Measurements from ENCODE around the gene SLC39A11.
"Not testable (repeated sequence)": the region's sequence is repeated elsewhere in the genome, so short reads cannot be mapped to it uniquely, and the experiment has no call there.

The SLC39A11 gene

DNA sequence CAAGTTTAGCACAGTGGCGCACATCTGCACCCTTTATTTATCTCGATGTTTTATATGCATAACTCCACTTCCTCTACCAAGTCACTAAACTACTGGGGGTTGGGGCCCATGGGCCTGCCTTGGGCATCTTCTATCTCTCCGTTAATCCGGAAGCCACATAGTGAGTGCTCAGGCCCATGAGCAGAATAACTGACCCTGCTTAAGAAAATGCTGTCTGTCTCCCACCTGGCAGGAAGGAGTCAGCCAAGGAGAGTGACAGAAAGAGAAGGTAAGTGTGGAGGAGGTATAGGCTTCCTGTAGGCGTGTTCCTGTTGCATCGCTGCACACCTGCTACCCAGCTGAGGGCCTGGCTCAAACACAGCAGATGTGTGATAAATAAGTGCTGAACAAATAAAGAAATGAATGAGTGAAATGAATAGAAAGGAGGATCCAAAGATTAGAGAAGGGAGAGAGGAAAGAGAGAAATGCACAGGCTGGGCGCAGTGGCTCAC is 320.1 kb downstream of the SLC39A11 start:
- no peak for DNase-seq

DNA sequence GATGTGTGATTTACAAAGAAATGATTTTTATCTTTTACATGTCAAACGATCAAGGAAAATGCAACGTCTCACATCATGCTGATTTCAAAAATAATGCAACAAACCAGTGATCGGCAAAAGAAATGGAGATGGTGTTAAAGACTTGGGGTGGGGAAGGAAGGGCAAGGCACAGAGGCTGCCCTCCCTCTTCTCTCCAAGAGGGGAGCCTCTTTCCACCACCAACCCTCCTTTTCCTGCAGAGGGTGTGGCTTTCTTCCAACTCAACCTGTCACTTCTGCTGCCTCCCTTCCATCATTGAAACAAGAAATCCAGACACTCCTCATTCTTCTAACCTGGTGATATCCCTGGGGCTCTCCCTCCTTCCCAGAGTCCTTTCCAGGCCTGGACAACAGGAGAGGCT is 320.8 kb downstream of the SLC39A11 start:
- DNase-seq: no peak

DNA sequence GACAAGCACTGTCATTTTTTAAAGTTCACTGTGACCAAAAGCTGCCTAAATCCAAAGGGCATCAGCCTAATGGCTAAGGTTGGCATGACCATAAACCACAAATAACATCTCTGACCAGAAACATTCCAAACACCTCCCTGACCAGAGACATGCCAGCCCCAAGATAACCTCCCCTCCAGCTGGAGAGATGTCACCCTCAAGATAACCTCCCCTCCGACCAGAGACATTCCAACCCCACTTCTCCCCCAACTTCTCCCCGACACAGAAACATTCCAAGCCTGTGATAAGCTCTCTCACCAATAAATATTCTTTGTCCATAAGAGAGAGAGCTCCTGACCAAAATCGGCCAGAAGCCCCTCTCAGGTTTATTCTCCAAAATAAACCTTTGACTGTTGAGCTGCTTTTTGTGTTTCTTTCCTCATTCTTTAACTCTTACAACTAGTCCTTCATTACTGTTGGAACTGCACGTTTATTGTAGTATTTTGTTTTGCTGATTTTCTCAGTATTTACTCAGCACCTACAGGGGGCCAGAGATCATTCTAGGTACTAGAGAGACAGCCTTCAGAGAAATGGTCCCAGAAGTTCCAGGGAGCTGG is 325.6 kb downstream of the SLC39A11 start:
- no peak for DNase-seq

DNA sequence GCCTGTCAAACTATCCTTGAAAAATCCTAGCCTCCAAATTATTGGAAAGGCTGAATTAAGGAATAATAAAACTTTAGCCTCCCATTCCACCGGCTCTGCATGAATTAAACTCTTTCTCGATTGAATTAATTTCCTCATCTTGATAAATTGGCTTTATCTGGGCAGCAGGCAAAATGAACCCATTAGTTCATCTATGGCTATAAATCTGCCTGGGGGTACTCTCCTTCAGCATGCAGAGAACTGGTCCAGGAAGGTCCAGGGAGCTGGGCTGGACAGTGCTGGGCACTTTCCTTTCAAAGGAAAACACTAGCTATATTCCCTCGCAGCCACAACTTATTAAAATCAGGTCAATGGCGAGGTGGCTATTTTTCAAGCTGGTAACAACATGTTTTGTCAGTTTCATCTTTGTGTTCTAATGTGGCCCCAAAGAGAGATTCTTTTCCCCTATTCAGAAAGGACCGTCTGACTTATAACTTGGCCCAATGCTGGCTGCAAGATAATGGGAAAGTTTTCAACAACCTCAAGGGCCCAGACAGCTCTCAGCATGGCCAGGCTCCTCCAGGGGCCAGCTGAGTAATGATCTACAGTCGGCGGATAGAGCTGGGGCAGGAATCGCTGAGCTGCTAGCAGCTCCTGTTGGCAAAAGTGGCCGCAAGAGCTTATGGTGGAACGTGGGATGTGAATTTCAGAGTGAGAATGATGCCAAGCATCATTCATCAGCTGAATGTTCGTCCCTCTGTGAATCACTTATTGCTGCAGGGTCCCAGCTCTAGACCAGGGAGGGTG is 326.9 kb downstream of the SLC39A11 start:
- no peak for DNase-seq

DNA sequence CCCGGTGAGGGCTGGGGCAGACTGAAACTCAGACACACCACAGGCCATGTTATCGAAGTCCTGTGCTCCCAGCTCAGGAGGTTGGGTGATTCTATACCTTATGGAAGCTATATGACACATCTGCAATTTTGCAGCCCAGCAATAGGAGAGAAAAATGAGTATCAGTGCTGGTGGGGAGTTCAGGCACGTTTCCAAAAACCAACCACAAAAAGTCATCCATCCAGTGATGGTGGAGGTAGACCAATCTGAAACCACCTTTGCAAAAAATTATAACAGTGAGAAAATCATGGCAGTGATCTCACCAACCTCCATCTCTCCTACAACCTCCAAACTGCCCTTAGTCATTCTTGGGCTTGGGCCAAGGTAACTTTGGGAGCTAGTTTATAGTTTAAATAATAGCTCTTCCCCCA is 327.9 kb downstream of the SLC39A11 start:
- no peak for DNase-seq

DNA sequence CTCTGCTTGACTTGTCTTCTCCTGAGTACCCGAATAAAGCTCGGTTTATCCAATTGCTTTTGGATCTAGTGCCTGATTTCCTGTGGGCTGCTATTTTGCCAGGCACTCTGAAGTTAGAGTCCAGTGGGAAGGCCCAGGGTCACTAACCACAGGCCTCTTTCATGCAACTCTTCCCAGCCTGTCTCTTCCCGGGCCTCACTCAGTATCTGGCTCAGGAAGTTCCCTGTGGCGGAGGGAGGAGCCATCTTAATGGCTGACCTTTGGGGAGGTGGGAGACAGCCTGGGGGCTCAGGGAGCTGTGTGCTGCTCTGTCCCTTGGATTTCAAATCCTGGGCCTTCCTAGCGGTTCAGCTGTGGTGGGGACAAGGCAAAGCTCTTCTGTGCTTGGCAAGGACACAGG is 328.5 kb downstream of the SLC39A11 start:
- no peak for DNase-seq

DNA sequence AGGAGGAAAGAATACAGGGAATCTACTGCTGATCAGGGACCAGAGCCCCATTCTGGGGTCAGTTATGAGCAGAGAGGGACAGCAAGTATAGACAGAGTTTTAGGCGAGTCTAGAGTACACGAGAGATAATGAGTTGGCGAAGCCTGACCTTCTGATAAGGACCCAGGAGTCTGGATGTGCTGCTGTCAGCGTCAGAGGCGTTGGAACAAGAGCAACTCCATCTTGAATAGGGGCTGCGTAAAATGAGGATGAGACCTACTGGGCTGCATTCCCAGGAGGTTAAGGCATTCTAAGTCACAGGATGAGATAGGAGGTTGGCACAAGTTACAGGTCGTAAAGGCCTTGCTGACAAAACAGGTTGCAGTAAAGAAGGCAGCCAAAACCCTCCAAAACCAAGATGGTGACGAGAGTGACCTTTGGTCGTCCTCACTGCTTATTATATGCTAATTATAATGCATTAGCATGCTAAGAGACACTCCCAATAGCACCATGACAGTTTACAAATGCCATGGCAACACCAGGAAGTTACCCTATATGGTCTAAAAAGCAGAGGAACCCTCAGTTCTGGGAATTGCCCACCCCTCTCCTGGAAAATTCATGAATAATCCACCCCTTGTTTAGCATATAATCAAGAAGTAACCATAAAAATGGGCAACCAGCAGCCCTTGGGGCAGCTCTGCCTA is 330.5 kb downstream of the SLC39A11 start:
- not testable (repeated sequence) for DNase-seq

DNA sequence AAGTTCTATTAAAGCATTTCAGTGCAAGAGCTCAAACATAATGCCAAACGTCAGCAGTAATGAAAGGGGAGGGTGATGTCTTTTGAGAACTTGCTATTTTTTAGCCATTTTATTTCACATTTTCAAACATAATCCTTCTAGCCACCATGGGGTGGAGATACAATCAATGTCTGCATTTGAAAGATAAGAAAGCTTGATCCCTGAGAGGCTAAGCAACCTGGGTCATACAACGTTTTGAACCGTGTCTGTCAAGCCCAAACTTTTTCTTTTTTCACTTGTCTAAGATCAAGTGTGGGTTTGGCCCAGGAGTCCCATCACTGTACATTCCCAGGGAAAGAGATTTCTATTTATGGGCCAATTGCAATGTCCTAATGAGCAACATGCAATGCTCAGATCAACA is 331.1 kb downstream of the SLC39A11 start:
- DNase-seq: no peak

DNA sequence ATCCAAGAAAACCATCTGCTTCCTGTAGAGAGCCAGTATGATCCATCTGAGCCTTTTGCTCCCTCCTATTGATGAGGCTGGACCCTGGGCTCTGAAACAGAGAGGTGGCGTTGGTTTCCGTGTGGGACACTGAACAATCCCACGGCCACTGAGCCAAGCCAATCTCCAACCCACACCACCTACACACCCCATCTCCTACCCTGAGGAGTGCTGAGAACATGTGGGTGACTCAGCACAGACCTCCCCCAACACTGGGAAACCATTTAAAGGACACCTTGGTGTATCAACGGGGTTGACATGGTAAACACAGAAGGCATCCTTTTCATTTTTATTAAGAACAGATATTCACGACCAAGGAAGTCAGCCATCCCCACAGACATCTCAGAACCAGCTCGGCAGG is 332.1 kb downstream of the SLC39A11 start:
- DNase-seq: no peak

DNA sequence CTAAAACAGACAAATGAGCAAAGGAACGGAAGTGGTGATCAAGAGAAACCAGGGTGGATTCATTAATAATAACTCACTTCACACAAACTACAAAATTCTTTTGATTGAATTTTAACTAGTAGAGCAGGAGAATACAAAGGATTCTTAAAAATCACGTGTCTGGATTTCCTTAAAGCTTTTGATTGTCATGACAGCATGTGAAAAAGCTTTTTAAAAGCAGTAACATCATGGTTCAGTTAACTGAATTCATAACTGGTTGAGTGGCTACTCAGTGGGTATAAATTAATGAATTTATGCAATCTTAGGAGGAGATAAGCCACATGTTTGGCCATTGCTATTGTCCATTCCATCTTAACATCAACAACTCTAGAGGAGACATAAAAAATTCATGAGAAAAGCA is 333.2 kb downstream of the SLC39A11 start:
- no peak for DNase-seq

DNA sequence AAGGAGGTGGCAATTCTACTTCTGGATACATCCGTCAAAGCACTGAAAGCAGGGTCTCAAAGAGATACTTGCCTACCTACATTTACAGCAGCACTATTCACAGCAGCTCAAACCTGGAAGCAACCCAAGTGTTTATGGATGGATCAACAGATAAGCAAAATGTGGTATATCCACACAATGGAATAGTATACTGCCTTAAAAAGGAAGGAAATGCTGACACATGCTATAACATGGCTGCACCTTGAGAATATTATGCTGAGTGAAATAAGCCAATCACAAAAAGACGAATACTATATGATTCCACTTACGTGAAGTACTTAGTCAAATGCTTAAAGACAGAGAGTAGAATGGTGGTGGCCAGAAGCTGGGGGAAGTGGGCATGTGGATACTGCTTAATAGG is 336.2 kb downstream of the SLC39A11 start:
- no peak for DNase-seq

DNA sequence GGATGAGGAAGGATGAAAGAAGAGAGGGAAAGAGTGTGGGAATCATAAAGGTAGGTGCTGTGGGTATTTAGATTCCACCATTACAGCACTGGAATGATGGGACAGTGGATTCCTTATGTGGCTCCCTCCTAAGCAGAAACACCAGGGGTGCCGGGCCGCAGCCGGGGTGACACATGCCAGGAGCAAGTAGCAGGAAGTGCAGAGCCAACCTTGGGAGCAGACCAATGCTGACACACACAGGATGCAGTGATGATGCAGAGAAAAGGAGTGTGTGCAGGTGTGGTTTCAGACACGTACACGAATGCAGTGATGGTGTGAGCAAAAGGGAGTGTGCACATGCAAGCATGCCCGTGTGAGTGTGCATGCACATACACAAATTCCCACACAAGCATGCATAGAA is 338.0 kb downstream of the SLC39A11 start:
- DNase-seq: no peak

DNA sequence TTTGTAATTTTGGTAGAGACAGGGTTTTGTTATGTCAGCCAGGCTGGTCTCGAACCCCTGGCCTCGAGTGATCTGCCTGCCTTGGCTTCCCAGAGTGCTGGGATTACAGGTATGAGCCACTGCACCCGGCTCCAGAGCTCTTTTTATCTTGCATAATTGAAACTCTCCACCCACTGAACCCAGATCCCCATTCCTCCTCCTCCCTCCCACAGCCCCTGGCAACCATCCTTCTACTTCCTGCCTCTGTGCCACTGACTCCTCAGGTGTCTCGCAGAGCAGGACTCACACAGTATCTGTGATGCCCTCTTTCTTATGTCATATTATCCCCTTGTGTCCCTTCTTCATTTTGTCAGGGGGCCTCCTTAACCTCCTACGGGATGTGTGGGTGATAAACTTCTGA is 340.7 kb downstream of the SLC39A11 start:
- no peak for DNase-seq

DNA sequence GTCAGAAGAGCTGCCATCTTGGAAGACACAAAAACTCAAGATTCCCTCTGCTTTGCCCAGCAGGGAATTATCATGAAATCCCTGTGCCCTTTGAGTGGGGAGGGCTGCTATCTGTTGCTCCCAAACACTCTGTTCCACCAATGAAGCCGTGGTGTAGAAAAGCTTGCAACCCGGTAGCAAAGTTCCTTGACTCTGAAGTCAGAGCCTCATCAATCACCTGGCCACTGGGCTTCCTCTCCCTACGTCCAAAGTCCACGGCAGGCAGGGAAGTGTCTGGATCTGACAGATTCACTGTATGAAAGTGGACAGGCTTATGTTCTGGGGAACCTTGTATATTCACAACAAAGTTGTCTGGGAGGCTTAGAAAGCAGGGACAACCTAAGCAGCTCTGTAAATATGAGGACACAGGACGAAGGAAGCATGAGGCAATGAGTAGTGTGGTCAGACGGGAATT is 343.3 kb downstream of the SLC39A11 start:
- no peak for DNase-seq

DNA sequence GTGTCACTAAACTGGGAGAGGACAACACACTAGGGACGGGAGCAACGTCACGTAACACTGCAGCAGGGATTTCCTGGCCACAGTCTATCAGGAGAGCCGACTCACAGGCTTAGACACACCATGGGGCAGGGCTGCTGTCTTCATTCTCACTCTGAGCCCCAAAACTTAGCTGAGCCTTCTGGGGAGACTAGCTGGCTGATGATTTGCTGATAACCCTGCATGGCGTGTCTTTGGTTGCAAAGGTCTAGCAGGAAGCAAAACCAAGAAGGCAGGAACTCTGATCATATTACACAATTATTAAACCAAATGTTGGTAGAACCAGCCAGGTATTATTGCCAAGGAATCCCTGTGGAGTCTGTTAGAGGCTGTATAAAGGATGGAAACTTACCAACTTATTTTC is 345.0 kb downstream of the SLC39A11 start:
- DNase-seq: no peak

DNA sequence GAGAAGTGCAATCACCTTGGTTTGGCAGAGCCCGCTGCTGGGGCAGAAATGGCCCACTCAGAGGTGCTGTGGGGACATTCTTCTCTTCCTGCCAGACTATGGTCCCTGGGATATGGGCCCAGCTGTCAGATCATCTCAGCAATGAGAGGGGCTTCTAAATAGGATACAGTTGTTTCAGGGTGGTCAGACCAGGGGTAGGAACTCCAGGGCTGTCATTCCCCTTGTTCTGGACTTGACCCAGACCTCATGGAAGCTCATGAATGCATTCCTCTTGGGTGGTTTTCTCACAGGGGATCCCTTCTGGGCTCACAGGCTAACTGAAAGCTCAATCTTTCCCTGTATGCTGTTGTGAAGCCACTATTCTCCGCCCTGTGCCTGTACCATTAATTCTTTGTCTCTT is 347.2 kb downstream of the SLC39A11 start:
- DNase-seq: no peak

DNA sequence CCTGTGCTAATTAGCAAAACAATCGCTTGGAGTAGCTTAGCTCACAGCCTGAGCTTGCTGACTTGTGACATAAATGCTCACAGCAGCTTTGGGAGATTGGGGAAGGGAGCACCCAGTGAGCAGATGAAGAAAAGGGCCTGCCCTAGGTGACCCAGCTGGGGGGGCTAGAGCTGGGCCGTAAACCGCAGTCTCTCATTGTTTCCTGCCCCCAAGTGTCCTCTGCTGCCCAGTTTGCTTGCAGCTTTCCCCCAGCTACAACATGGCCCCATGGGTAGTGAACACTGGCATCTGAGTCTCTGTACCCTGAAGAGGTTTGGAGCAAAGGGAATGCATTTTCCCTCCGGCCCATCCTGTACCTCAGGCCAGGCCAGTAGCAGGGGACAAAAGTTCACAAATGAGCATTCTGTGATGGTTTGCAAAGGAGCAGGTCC is 349.4 kb downstream of the SLC39A11 start:
- DNase-seq: no peak

DNA sequence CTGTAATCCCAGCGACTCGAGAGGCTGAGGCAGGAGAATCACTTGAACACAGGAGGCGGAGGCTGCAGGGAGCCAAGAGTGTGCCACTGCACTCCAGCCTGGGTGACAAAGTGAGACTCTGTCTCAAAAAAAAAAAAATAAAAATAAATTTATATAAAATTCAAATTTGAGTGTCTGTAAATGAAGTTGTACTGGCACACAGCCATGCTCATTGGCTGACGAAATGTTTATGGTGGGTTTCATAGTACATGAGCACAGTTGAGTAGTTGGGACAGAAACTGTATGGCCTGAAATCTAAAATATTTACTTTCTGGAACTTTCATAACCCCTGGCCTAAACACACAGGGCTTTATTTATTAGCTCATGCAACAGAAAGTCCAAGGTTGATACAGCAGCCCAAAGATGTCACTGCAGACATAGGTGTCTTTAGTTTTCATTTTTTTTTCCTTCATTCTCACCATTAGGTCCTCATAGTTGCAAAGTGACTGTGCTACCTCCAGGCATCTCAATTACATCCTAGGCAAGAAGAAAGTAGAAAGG is 355.3 kb downstream of the SLC39A11 start:
- DNase-seq: no peak

DNA sequence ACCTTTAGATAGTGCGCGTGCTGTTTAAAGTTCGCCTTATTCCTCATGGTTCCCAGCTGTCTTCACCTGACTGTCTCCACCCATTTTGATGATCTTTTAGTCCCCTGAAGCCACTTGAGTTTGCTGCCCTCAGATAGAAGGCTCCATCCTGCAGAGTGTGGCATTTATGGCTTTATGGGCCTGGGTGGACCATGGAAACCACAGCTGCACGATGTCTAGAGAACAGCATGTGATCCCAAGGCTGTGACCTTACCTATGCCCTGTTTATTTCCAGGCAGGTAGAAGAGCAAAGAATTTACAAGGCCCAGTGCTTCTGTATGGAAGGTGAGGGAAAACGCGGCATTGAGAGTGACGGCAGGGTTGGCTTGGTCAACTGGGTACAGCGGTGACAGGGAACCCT is 356.9 kb downstream of the SLC39A11 start:
- DNase-seq: no peak

DNA sequence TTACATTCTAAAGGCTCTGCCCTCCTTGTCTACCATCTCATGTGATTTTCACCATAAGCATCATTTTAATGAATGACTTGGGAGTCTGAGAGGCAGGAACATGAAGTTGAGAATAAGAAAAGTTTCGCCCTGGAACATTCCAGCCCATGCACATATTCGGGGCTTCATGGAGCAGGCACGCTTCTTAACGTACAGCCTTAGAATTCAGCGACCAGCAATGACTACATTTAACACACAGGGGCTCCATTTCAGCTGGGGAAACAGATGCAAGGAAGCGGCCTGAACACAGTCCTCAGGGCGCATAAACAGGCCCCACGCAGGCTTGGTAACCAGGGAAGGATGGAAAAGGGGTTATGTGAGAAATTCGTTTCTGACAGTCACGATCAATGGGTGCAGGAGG is 357.4 kb downstream of the SLC39A11 start:
- DNase-seq: no peak

DNA sequence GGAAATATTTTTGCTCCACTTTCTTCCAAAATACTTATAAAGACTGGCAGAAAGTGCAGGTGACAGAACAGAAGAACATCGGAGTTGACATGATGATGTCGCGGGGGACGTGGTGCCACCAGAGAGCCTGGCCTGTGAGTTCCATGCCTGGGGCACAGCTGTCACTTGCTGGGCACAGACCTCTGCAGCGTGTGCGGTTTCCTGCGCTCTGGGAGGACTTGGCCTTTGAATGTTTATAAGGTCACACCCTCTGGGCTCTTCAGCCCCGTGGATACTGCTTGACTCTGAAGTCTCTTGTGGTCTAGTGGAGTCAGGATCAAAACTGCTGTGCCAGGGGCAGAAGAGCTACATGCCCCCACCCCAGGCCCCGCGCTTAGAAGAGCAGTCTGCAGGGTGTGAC is 357.9 kb downstream of the SLC39A11 start:
- no peak for DNase-seq

DNA sequence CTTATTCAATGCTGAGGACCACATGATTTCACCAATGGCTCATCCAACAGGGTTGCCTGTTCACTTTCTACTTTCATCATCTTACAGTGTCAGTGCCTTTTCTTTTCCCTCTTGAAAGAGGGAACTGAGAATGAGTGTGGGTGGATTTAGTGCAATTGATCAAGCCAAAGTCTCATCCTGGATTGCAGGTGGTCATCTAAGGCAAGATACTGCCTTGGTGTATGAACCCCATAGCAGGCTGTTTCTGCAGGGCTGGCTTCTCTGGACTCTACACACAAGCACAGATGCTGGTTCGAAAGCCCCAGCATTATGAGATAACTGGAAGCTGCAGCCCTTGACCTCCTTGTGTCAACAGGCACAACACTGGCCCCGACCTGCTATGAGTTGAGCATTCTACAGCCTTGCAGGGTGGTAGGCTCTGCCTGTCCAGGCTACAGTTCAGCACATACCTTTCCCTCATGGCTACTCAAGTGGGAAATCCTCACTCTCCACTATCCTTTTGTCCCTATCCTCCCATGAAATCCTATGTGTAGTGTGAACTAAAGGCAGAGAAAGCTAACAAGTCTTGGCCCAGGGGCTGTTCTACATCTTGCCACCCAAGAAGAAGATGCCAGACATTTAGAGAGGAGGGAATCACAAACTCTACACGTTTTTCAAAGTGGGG is 358.7 kb downstream of the SLC39A11 start:
- no peak for DNase-seq

Data from activated T-cell treated with anti-CD3 and anti-CD28 coated beads for 4 hours (primary cell).